Lower lobe of right lung (tissue), 2 donors: ENCODE results near the gene CD4. TPM values are rescaled to one million over a fixed set of nuclear protein-coding genes. Genes with fewer than 3 reads are reported as not detected.

Source experiments
- ATAC-seq, 2 donors: fragments of 200-7000 bp; cut with Tn5 transposase; one replicate each; pipeline ENCODE4 v1.9.1; 2020 to 2022; ENCODE audit warnings: mild to moderate bottlenecking in 2 of 2, moderate library complexity in 2 of 2
- DNase-seq: peaks from one replicate; pipeline ENCODE4 v3.0.0-alpha.2; 2020
- H3K27ac ChIP-seq: fragments of 200-600 bp; one replicate; pipeline ENCODE4 v1.8.0; 2022
- H3K27me3 ChIP-seq: fragments of 200-600 bp; one replicate; pipeline ENCODE4 v1.8.0; 2022; ENCODE audit warnings: low read depth
- H3K36me3 ChIP-seq: fragments of 200-600 bp; one replicate; pipeline ENCODE4 v1.8.0; 2022; ENCODE audit warnings: mild to moderate bottlenecking
- H3K4me1 ChIP-seq: fragments of 200-600 bp; one replicate; pipeline ENCODE4 v1.8.0; 2022
- H3K4me3 ChIP-seq: fragments of 200-600 bp; one replicate; pipeline ENCODE4 v1.8.0; 2022; ENCODE audit warnings: mild to moderate bottlenecking
- H3K9me3 ChIP-seq: fragments of 200-600 bp; one replicate; pipeline ENCODE4 v1.8.0; 2022
- intact Hi-C: fragments of 100-400 bp; cut with DNase I; formaldehyde crosslinking; loops from one replicate; pipeline ENCODE4 v1.11.0; 2022
- total RNA-seq: library from RNA; stranded (reverse); fragmentation: NEBNext Ultra II Directional; extraction: Animal tissue kit (Norgen Biotek cat#: 25700); gene quantifications from one replicate; pipeline ENCODE4 v1.2.1, GENCODE V29; 2021
- TF ChIP-seq, protein P1 (sequence below): fragments of 200-600 bp; IDR thresholded peaks from one replicate; pipeline ENCODE4 v1.8.0; 2022; ENCODE audit warnings: antibody characterized with exemption, mild to moderate bottlenecking
- donor health status: DM: no; HTN: yes; CAD: no; lungs with severe emphysema.

The CD4 gene
- total RNA-seq, 1 donor from 2014 or later: 80.3 TPM

DNA sequence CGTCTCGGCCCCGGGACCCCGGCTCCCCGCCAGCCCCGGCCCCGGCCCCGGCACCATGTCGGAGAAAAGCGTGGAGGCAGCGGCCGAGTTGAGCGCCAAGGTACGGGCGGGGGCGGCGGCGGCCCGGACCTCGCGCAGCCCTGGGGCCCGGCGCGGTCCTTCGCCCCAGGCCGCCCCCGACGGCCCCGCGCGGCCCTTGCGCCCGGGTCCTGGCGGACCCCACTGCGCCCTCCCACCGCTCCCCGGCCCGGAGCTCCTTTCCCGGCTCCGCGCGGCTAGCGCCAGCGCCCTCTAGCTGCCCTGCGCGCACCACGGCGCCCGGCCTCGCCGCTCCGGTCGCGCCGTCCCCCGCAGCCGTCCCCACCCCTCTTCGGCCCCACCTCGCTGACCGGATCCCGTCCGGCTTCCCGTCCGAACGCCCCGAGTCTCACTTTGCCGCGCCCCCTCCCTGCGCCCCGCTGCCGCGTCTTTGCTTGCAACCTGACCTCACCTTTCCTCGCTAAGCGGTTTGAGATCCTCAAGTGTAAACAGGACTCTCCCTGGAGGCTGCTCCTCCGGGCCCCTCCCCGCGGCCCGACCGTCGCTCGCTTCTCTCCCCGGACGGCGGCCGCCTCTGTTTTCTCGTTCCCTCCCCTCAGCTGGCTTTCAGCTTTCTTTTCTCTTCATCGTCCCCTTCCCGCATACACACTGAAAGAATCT, 22.5 kb upstream of the CD4 start:
- Histone ChIP-seq H3K27me3 (no peaks in the 10 kb centered on the region), H3K36me3 (peaks cover 21% of the 10 kb centered on the region), H3K4me1 (peaks cover 57% of the 10 kb centered on the region), H3K4me3 (peak overlapping the region; percentile 78), H3K9me3 (no peaks in the 10 kb centered on the region), H3K27ac (peak overlapping the region; percentile 84)
- TF ChIP-seq, protein P1, sequence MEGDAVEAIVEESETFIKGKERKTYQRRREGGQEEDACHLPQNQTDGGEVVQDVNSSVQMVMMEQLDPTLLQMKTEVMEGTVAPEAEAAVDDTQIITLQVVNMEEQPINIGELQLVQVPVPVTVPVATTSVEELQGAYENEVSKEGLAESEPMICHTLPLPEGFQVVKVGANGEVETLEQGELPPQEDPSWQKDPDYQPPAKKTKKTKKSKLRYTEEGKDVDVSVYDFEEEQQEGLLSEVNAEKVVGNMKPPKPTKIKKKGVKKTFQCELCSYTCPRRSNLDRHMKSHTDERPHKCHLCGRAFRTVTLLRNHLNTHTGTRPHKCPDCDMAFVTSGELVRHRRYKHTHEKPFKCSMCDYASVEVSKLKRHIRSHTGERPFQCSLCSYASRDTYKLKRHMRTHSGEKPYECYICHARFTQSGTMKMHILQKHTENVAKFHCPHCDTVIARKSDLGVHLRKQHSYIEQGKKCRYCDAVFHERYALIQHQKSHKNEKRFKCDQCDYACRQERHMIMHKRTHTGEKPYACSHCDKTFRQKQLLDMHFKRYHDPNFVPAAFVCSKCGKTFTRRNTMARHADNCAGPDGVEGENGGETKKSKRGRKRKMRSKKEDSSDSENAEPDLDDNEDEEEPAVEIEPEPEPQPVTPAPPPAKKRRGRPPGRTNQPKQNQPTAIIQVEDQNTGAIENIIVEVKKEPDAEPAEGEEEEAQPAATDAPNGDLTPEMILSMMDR: peak; percentile 55
- ATAC-seq (peak; percentile 72 to 82), DNase-seq (peak; percentile 89)
- intact Hi-C loops: no loop called here

GRCh38 chr12:6767353-6768319, 21.7 kb upstream of the CD4 start:
- Histone ChIP-seq H3K4me3 (peak overlapping the region; percentile 78), H3K4me1 (peaks cover 64% of the 10 kb centered on the region), H3K36me3 (peaks cover 21% of the 10 kb centered on the region), H3K9me3 (no peaks in the 10 kb centered on the region), H3K27me3 (no peaks in the 10 kb centered on the region), H3K27ac (peak overlapping the region; percentile 84)
- ATAC-seq: no peak
- TF ChIP-seq, protein P1: no peak
- intact Hi-C loops: no loop called here
- DNase-seq: no peak

- Histone ChIP-seq H3K36me3 (peaks cover 21% of the 10 kb centered on the region), H3K4me3 (peak overlapping the region; percentile 78), H3K27ac (peak overlapping the region; percentile 84), H3K4me1 (peaks cover 62% of the 10 kb centered on the region), H3K27me3 (no peaks in the 10 kb centered on the region), H3K9me3 (no peaks in the 10 kb centered on the region)
- intact Hi-C loops: no loop called here
- TF ChIP-seq, protein P1: no peak
- ATAC-seq (no peak), DNase-seq (no peak)
Measured at GRCh38 chr12:6768437-6768914, 20.9 kb upstream of the CD4 start.

- peaks cover 57% of the 10 kb centered on the region for H3K4me1 ChIP-seq
- TF ChIP-seq, protein P1: no peak
- no peaks in the 10 kb centered on the region for H3K9me3 ChIP-seq
- H3K36me3 ChIP-seq: peaks cover 21% of the 10 kb centered on the region
- intact Hi-C loops: no loop called here
- DNase-seq (no peak), ATAC-seq (no peak)
- H3K4me3 ChIP-seq: peak overlapping the region; percentile 78
- H3K27me3 ChIP-seq: no peaks in the 10 kb centered on the region
- H3K27ac ChIP-seq: no peak overlapping the region
Measured at GRCh38 chr12:6768990-6769389, 20.3 kb upstream of the CD4 start.

DNA sequence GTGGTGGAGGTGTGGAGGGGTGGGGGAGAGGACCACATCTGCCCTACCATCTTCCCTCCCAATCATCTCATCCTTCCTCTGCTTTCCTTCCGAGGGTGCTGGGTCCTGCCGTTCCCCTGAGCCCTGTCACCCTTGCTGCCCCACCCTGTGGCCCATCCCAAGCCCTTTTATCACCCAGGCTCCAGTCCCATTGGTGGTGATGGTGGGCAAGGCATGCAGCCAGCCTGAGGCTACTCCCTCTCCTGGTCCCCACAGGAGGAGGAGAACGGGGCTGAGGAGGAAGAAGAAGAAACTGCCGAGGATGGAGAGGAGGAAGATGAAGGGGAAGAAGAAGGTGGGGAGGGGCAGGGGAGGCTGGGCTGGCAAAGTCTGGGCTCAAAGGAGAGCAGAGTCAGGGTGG, 19.7 kb upstream of the CD4 start:
- ATAC-seq (no peak), DNase-seq (no peak)
- intact Hi-C loops: no loop called here
- Histone ChIP-seq H3K4me3 (no peak overlapping the region), H3K27me3 (no peaks in the 10 kb centered on the region), H3K4me1 (peaks cover 54% of the 10 kb centered on the region), H3K9me3 (no peaks in the 10 kb centered on the region), H3K27ac (no peak overlapping the region), H3K36me3 (peaks cover 21% of the 10 kb centered on the region)
- TF ChIP-seq, protein P1: no peak
